Lower lobe of right lung (tissue), 2 donors: ENCODE measurements around the gene JCAD. TPM values are rescaled to one million over a fixed set of nuclear protein-coding genes. Genes with fewer than 3 reads are reported as not detected.
"Not testable (repeated sequence)": the region's sequence is repeated elsewhere in the genome, so short reads cannot be mapped to it uniquely, and the experiment has no call there.

Experiments
- ATAC-seq, 2 donors: fragments of 200-7000 bp; cut with Tn5 transposase; one replicate each; pipeline ENCODE4 v1.9.1; 2020 to 2022; ENCODE audit warnings: mild to moderate bottlenecking in 2 of 2, moderate library complexity in 2 of 2
- DNase-seq: peaks from one replicate; pipeline ENCODE4 v3.0.0-alpha.2; 2020
- H3K27ac ChIP-seq: fragments of 200-600 bp; one replicate; pipeline ENCODE4 v1.8.0; 2022
- H3K27me3 ChIP-seq: fragments of 200-600 bp; one replicate; pipeline ENCODE4 v1.8.0; 2022; ENCODE audit warnings: low read depth
- H3K36me3 ChIP-seq: fragments of 200-600 bp; one replicate; pipeline ENCODE4 v1.8.0; 2022; ENCODE audit warnings: mild to moderate bottlenecking
- H3K4me1 ChIP-seq: fragments of 200-600 bp; one replicate; pipeline ENCODE4 v1.8.0; 2022
- H3K4me3 ChIP-seq: fragments of 200-600 bp; one replicate; pipeline ENCODE4 v1.8.0; 2022; ENCODE audit warnings: mild to moderate bottlenecking
- H3K9me3 ChIP-seq: fragments of 200-600 bp; one replicate; pipeline ENCODE4 v1.8.0; 2022
- CTCF ChIP-seq: fragments of 200-600 bp; IDR thresholded peaks from one replicate; pipeline ENCODE4 v1.8.0; 2022; ENCODE audit warnings: antibody characterized with exemption, mild to moderate bottlenecking
- intact Hi-C: fragments of 100-400 bp; cut with DNase I; formaldehyde crosslinking; loops from one replicate; pipeline ENCODE4 v1.11.0; 2022
- total RNA-seq: library from RNA; stranded (reverse); fragmentation: NEBNext Ultra II Directional; extraction: Animal tissue kit (Norgen Biotek cat#: 25700); gene quantifications from one replicate; pipeline ENCODE4 v1.2.1, GENCODE V29; 2021
- donor health status: DM: no; HTN: yes; CAD: no; lungs with severe emphysema.

The JCAD gene
- total RNA-seq, 1 donor from 2014 or later, result 101 TPM

- no peaks in the 10 kb centered on the region for H3K36me3 ChIP-seq
- H3K27ac ChIP-seq, result no peak overlapping the region
- intact Hi-C loops, result no loop called here
- H3K9me3 ChIP-seq, result peaks cover 13% of the 10 kb centered on the region
- no peak for ATAC-seq
- no peak for DNase-seq
- no peak for TF ChIP-seq CTCF
- H3K27me3 ChIP-seq, result no peaks in the 10 kb centered on the region
- H3K4me3 ChIP-seq, result no peak overlapping the region
- no peaks in the 10 kb centered on the region for H3K4me1 ChIP-seq
These were observed 79.3 kb downstream of the JCAD start for GRCh38 chr10:29980084-29980483.

GRCh38 chr10:29979421-29979779, 80.0 kb downstream of the JCAD start:
- DNase-seq, H3K4me1 ChIP-seq, intact Hi-C loops, H3K36me3 ChIP-seq, ATAC-seq, H3K27ac ChIP-seq, H3K27me3 ChIP-seq, H3K4me3 ChIP-seq: not testable (repeated sequence)
- peaks cover 13% of the 10 kb centered on the region for H3K9me3 ChIP-seq

DNA sequence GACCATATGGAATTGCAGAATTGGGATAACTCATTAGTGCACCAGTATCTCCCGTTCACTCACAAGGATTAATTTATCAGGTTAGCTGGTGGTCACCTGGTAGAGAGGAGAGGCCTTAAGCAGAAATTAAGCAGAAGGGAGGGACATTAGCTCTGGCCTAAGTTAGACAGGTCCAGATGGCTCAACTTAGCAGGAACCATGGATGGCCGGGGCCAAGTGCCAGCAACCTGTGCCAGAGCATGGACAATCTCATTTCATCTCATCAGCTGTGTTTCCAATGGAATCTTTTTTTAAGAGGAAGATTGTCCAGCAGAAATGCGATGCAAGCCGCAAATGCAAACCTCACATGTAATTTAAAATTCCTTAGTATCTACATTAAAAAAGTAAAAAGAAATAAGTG, 82.2 kb downstream of the JCAD start:
- DNase-seq (no peak), ATAC-seq (no peak)
- Histone ChIP-seq H3K4me1 (no peaks in the 10 kb centered on the region), H3K27ac (no peak overlapping the region), H3K36me3 (no peaks in the 10 kb centered on the region), H3K4me3 (no peak overlapping the region), H3K27me3 (no peaks in the 10 kb centered on the region), H3K9me3 (peaks cover under 1% of the 10 kb centered on the region)
- intact Hi-C loops, result no loop called here
- TF ChIP-seq CTCF, result no peak

GRCh38 chr10:29976134-29976533, 83.3 kb downstream of the JCAD start:
- Histone ChIP-seq H3K9me3 (no peaks in the 10 kb centered on the region), H3K27me3 (no peaks in the 10 kb centered on the region), H3K4me3 (no peak overlapping the region), H3K27ac (no peak overlapping the region), H3K36me3 (no peaks in the 10 kb centered on the region), H3K4me1 (no peaks in the 10 kb centered on the region)
- intact Hi-C loops, result no loop called here
- TF ChIP-seq CTCF, result no peak
- ATAC-seq (no peak), DNase-seq (no peak)

DNA sequence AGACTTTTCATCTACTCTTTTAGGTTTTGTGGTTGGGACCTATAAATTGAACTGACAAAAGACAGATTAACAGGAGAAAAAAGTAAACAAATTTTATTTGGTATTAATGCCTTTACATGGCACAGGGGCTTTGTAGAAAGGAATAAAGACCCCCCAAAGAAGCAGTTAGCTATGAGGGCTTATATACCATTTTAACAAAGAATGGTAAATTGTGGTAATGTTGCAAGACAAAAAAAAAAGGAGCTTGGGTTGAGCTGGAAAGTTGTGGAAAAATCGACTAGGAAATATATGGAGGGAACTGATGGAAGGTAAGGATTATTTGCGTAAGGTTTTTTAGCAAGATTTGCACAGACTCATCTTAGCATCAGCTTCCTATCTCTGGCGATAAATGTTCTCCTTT, 84.6 kb downstream of the JCAD start:
- no peaks in the 10 kb centered on the region for H3K27me3 ChIP-seq
- intact Hi-C loops, result no loop called here
- DNase-seq (no peak), ATAC-seq (no peak)
- H3K4me1 ChIP-seq, result no peaks in the 10 kb centered on the region
- no peaks in the 10 kb centered on the region for H3K9me3 ChIP-seq
- TF ChIP-seq CTCF, result no peak
- no peak overlapping the region for H3K4me3 ChIP-seq
- H3K36me3 ChIP-seq, result no peaks in the 10 kb centered on the region
- H3K27ac ChIP-seq, result no peak overlapping the region

- Histone ChIP-seq H3K9me3 (no peaks in the 10 kb centered on the region), H3K4me1 (no peaks in the 10 kb centered on the region), H3K27me3 (no peaks in the 10 kb centered on the region), H3K36me3 (no peaks in the 10 kb centered on the region), H3K4me3 (no peak overlapping the region), H3K27ac (no peak overlapping the region)
- intact Hi-C loops, result no loop called here
- ATAC-seq (no peak), DNase-seq (no peak)
- TF ChIP-seq CTCF, result no peak
These were observed 85.5 kb downstream of the JCAD start for GRCh38 chr10:29973921-29974320.
